ENCODE measurements around the gene CLMN.

Gene CLMN

DNA sequence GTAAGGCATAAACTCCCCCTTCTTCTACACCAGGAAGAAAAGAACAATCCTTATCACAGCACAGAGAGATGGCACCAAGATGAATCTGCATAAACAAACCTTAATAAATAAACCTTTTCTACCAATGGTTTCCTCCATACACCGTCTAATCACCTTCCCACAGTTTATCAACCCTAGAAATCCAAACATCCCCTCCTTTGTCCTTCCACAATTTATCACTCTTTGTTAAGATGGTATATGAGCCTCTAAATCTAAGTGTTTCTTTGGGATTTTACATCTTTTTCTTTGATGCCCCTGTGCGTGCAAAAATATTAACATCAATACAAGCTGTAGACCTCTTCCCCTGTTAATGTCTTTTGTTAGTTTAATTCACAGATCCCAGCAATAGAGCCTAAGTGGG lies 174.9 kb downstream of the CLMN start:
- DNase-seq: no peak
- H3K4me3 ChIP-seq: no peak overlapping the region
- H3K9me3 ChIP-seq: peaks cover 0 to 6% (median 0%) of the 10 kb centered on the region in 3 donors
- TF ChIP-seq CTCF (IDR thresholded peaks at IDR 0.05): no peak
- intact Hi-C loops (cut with DNase I; ENCODE audit: low total_unique reads): no loop called here
- no peak overlapping the region for H3K27ac ChIP-seq
- peaks cover 0 to 82% (median 37%) of the 10 kb centered on the region in 4 donors for H3K4me1 ChIP-seq
- H3K27me3 ChIP-seq: no peaks in the 10 kb centered on the region
- no peaks in the 10 kb centered on the region for H3K36me3 ChIP-seq

DNA sequence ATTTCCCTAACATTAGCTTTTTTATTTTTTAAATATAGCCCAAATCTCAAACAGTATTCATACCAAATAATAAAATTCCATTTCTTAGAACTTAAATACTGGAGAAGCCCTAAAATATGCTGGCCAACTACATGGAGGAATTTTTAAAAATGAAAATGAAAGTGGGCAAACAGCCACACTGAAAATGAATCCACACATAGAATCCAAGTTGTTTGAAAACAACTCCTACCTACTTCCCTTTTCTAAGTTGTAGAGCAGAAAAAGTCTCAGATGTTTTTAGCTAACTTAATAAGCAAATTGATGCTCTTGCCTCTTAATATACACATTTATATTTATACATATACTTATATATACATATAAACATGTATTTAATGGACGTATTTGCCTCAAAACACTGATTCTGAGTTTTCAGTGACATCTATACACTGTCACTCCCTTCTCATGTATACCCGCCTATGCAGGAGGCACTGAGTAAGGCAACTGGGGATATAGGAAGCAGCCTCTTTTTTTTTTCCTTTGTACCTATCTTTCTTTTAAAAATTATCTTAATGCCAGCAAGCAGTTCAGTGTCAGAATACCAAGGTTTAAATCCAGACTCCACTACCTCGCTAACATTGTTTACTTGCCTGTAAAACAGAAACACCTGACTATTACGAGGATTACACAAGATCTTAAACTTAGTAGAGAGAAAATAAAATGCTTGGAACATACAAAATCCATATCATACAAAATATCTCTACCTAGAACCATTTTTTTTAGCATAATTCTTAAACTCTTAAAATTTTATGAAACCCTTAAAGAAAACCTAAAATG lies 175.7 kb downstream of the CLMN start:
- H3K4me3 ChIP-seq: peak overlapping the region in 1 of 2 donors; percentile 3
- no peak for DNase-seq

GRCh38 chr14:95142208-95142607 lies 177.5 kb downstream of the CLMN start:
- Histone ChIP-seq H3K4me1 (peaks cover 0 to 82% (median 34%) of the 10 kb centered on the region in 4 donors), H3K4me3 (no peak overlapping the region), H3K27ac (no peak overlapping the region), H3K36me3 (no peaks in the 10 kb centered on the region), H3K27me3 (no peaks in the 10 kb centered on the region), H3K9me3 (peaks cover 0 to 6% (median 0%) of the 10 kb centered on the region in 3 donors)
- no peak for TF ChIP-seq CTCF (IDR thresholded peaks at IDR 0.05)
- intact Hi-C loops (cut with DNase I; ENCODE audit: low total_unique reads): no loop called here
- DNase-seq: no peak

More for the DNA sequence above, 175.7 kb downstream of the CLMN start:
- Histone ChIP-seq H3K27ac (peak overlapping the region; percentile 33 to 39), H3K27me3 (no peaks in the 10 kb centered on the region), H3K4me1 (peaks cover 0 to 82% (median 38%) of the 10 kb centered on the region in 4 donors), H3K9me3 (peaks cover 0 to 6% (median 0%) of the 10 kb centered on the region in 3 donors), H3K36me3 (no peaks in the 10 kb centered on the region)
- no peak for TF ChIP-seq CTCF (IDR thresholded peaks at IDR 0.05)
- intact Hi-C loops (cut with DNase I; ENCODE audit: low total_unique reads): no loop called here

DNA sequence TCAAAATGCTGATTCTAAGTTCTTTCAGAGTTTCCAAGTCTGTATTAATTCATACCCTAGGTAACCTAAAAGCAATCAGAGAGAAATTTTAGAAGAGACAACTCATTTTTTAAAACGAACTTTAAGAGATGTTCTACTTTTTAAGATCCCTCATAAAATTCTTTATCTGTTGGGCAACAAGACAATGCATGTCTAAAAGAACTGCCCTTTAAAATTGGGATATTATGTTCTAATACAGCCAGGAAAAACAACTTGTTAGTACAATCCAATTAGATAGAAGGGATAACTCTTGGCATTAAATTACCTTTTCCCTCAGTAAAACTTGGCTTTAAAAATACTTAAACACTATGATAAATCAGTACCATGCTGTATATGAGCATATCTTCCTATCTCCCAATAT lies 178.0 kb downstream of the CLMN start:
- no peak for TF ChIP-seq CTCF (IDR thresholded peaks at IDR 0.05)
- Histone ChIP-seq H3K36me3 (no peaks in the 10 kb centered on the region), H3K27me3 (no peaks in the 10 kb centered on the region), H3K4me1 (peaks cover 0 to 83% (median 33%) of the 10 kb centered on the region in 4 donors), H3K4me3 (no peak overlapping the region), H3K9me3 (peaks cover 0 to 6% (median 0%) of the 10 kb centered on the region in 3 donors), H3K27ac (no peak overlapping the region)
- intact Hi-C loops (cut with DNase I; ENCODE audit: low total_unique reads): no loop called here
- DNase-seq: no peak

DNA sequence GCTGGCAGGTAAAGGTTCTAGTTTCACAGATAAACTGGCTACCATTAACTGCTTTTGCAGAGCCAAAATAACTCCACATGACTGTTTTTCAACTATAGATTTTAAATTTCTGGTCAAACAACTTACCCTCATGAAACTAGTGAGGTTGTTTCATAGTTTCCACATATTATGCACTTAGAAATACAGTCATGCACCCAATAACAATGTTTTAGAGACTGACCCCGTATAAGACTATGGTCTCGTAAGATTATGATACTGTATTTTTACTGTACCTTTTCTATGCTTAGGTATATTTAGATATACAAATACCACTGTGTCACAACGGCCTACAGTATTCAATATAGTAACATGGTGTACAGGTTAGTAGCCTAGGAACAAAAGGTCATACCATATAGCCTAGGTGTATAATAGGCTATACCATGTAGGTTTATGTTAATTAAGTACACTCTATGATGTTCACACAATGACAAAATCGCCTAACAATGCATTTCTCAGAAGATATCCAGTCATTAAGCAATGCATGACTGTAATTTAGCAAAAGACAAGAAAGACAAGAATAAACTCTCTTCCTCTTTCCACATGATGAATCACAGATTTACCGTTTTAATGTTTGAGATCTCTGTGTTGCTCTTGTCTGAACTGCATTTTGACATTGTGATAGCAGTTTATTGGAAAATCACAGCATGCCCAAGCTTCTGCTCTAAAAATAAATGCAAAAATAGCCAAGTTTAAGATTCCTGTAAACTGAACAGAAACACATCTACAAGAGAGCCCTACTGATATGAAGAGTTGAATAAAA lies 179.4 kb downstream of the CLMN start:
- no peak for DNase-seq
- H3K27ac ChIP-seq: no peak overlapping the region

More for the DNA sequence above, 179.4 kb downstream of the CLMN start:
- intact Hi-C loops (cut with DNase I; ENCODE audit: low total_unique reads): no loop called here
- Histone ChIP-seq H3K36me3 (no peaks in the 10 kb centered on the region), H3K4me1 (peaks cover 0 to 81% (median 35%) of the 10 kb centered on the region in 4 donors), H3K9me3 (peaks cover 0 to 6% (median 0%) of the 10 kb centered on the region in 3 donors), H3K4me3 (no peak overlapping the region), H3K27me3 (no peaks in the 10 kb centered on the region)
- TF ChIP-seq CTCF (IDR thresholded peaks at IDR 0.05): no peak

All from tibial artery (tissue), 4 donors.